Fibroblast of lung (primary cell): ENCODE measurements around the gene METRNL. TPM values are rescaled to one million over a fixed set of nuclear protein-coding genes. Genes with fewer than 3 reads are reported as not detected.

Experiments used
- DNase-seq, 2 donors: peaks; one replicate each; pipeline versions ENCODE4 v3.0.0 to v3.0.0-alpha.2; 2010; ENCODE audit warnings: low read depth in 2 of 2
- H2AFZ ChIP-seq: 2 replicates; pipeline ENCODE4 v1.5.1; 2012; ENCODE audit warnings: low read length, control low read depth, inconsistent platforms
- H3K27ac ChIP-seq: 2 replicates; pipeline ENCODE4 v1.5.1; 2011; ENCODE audit warnings: low read length, control low read depth; ENCODE audit not compliant: insufficient read depth
- H3K27me3 ChIP-seq: 2 replicates; pipeline ENCODE4 v1.5.1; 2011; ENCODE audit warnings: mild to moderate bottlenecking, low read length; ENCODE audit not compliant: control insufficient read depth, insufficient read depth
- H3K36me3 ChIP-seq: 2 replicates; pipeline ENCODE4 v1.5.1; 2011; ENCODE audit warnings: low read length; ENCODE audit not compliant: control insufficient read depth, insufficient read depth
- H3K4me1 ChIP-seq: 2 replicates; pipeline ENCODE4 v1.5.1; 2011; ENCODE audit warnings: low read length; ENCODE audit not compliant: control insufficient read depth, insufficient read depth; ENCODE audit errors: extremely low read depth
- H3K4me2 ChIP-seq: 2 replicates; pipeline ENCODE4 v1.5.1; 2011; ENCODE audit warnings: low read length, control low read depth; ENCODE audit not compliant: insufficient read depth; ENCODE audit errors: extremely low read depth
- H3K4me3 ChIP-seq, 4 experiments: fragments of 200-600 bp in 1 of 4; sonication (generic) in 1 of 4; replicated peaks in 1 of 4; 2 replicates each; pipeline ENCODE4 v1.5.1; 2011 to 2016; ENCODE audit warnings: low read length in 4 of 4, low read depth in 3 of 4, mild to moderate bottlenecking in 3 of 4, control low read depth in 2 of 4, inconsistent platforms in 1 of 4, mixed read lengths in 1 of 4; ENCODE audit not compliant: insufficient read depth in 1 of 4; ENCODE audit errors: control extremely low read depth in 1 of 4
- H3K79me2 ChIP-seq: 2 replicates; pipeline ENCODE4 v1.5.1; 2012; ENCODE audit warnings: mild to moderate bottlenecking, low read length, inconsistent platforms; ENCODE audit not compliant: control insufficient read depth, insufficient read depth
- H3K9ac ChIP-seq: 2 replicates; pipeline ENCODE4 v1.5.1; 2011; ENCODE audit warnings: mild to moderate bottlenecking, low read length, control low read depth; ENCODE audit not compliant: insufficient read depth
- H3K9me3 ChIP-seq: 2 replicates; pipeline ENCODE4 v1.5.1; 2012; ENCODE audit warnings: low read depth, low read length; ENCODE audit not compliant: control insufficient read depth, insufficient read depth
- H4K20me1 ChIP-seq: 2 replicates; pipeline ENCODE4 v1.5.1; 2011; ENCODE audit warnings: low read length; ENCODE audit not compliant: control insufficient read depth, insufficient read depth; ENCODE audit errors: extremely low read depth
- EZH2 ChIP-seq: IDR thresholded peaks from 2 replicates; pipeline ENCODE4 v1.5.1; 2012; ENCODE audit warnings: low read length, control low read depth, mild to moderate bottlenecking; ENCODE audit errors: missing control alignments
- polyA plus RNA-seq, 2 donors: library from polyadenylated mRNA; depleted of rRNA in 1 of 2; stranded (reverse) in 1 of 2; unstranded in 1 of 2; fragments of >200 nt; gene quantifications; 2 replicates each; pipeline ENCODE4 v1.2.1, GENCODE V29; 2011 to 2012; ENCODE audit warnings: missing spikeins in 1 of 2
- total RNA-seq: library from RNA; depleted of rRNA; stranded (reverse); fragments of >200 nt; gene quantifications from 2 replicates; pipeline ENCODE4 v1.2.1, GENCODE V29; 2014
- TF ChIP-seq, protein P1 (sequence below), 2 donors: IDR thresholded peaks in 1 of 2; conservative IDR thresholded peaks in 1 of 2; 1 replicate in 1 of 2; 2 replicates in 1 of 2; pipeline ENCODE4 v1.5.1; 2011 to 2012; ENCODE audit warnings: low read length in 2 of 2, control low read depth in 1 of 2, inconsistent platforms in 1 of 2, low read depth in 1 of 2, mild to moderate bottlenecking in 1 of 2

Gene METRNL
- total and polyA plus RNA-seq, 2 donors (not counting 1 experiment from before 2014, with no cell fraction given) = 27.0 to 120 TPM

DNA sequence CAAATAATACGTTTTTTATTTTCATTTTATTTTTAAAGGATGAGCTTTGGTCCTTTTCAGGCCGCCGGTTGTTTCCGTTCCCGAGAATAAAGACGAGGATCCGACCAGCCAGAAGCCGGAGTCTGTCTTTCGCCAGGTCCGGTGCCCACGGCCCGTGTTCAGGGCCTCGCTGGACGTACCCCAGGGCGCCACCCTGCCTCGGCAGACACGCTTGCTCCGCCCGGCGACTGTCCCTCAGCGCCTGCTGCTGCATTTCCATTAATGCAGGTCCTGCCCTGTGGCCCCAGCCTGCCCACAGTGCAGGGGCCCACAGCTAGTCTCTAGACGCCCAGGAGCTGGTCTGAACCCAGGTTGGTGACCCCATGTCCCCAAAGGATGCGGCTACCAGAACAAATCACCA, 15.6 kb downstream of the METRNL start:
- H3K36me3 ChIP-seq = peaks cover 30% of the 10 kb centered on the region

DNA sequence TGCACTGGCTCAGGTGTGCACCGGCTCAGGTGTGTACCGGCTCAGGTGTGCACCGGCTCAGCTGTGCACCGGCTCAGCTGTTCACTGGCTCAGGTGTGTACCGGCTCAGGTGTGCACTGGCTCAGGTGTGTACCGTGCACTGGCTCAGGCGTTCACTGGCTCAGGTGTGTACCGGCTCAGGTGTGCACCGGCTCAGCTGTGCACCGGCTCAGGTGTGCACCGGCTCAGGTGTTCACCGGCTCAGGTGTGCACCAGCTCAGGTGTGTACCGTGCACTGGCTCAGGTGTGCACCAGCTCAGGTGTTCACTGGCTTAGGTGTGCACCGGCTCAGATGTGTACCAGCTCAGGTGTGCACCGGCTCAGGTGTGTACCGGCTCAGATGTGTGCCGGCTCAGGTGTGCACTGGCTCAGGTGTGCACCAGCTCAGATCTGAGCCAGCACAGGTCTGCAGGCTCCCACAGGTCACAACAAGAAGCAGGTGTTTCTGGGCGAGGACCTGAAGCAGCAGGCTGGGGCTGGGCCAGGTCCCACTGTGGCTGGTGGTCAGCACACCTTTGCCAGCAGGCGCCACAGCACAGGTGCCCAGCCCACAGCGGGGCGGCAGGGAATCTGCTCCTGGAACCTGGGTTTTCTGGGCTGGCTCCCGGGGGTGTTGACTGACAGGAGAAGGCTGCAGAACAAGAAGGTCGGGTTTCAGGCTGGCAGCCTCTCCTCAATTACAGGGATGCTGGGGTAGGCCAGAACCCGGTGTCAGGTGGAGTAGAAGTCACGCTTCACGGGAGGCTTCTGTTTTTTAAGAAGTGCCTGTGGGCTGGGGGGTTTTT, 17.2 kb downstream of the METRNL start:
- Histone ChIP-seq H3K9ac (no peak overlapping the region), H3K79me2 (peaks cover 14% of the 10 kb centered on the region), H3K27ac (no peak overlapping the region), H3K27me3 (no peaks in the 10 kb centered on the region), H3K36me3 (peaks cover 30% of the 10 kb centered on the region), H3K4me1 (peaks cover 8% of the 10 kb centered on the region), H2AFZ (no peak overlapping the region), H4K20me1 (no peaks in the 10 kb centered on the region), H3K4me3 (no peak overlapping the region), H3K4me2 (no peak overlapping the region), H3K9me3 (no peaks in the 10 kb centered on the region)
- no peak for TF ChIP-seq EZH2
- TF ChIP-seq, protein P1, sequence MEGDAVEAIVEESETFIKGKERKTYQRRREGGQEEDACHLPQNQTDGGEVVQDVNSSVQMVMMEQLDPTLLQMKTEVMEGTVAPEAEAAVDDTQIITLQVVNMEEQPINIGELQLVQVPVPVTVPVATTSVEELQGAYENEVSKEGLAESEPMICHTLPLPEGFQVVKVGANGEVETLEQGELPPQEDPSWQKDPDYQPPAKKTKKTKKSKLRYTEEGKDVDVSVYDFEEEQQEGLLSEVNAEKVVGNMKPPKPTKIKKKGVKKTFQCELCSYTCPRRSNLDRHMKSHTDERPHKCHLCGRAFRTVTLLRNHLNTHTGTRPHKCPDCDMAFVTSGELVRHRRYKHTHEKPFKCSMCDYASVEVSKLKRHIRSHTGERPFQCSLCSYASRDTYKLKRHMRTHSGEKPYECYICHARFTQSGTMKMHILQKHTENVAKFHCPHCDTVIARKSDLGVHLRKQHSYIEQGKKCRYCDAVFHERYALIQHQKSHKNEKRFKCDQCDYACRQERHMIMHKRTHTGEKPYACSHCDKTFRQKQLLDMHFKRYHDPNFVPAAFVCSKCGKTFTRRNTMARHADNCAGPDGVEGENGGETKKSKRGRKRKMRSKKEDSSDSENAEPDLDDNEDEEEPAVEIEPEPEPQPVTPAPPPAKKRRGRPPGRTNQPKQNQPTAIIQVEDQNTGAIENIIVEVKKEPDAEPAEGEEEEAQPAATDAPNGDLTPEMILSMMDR (conservative IDR thresholded peaks at IDR 0.05 in 1 of 2, IDR thresholded peaks at IDR 0.05 in 1 of 2; ENCODE audit: low read depth in 1 of 2, low read length in 2 of 2) = no peak
- no peak for DNase-seq

More for the DNA sequence above, 15.6 kb downstream of the METRNL start:
- H3K4me3 ChIP-seq = no peak overlapping the region
- no peak overlapping the region for H3K4me2 ChIP-seq
- no peaks in the 10 kb centered on the region for H3K9me3 ChIP-seq
- no peak for DNase-seq
- H3K27ac ChIP-seq = no peak overlapping the region
- H3K4me1 ChIP-seq = peaks cover 8% of the 10 kb centered on the region
- H2AFZ ChIP-seq = no peak overlapping the region
- no peaks in the 10 kb centered on the region for H4K20me1 ChIP-seq
- H3K27me3 ChIP-seq = no peaks in the 10 kb centered on the region
- TF ChIP-seq, protein P1 (conservative IDR thresholded peaks at IDR 0.05 in 1 of 2, IDR thresholded peaks at IDR 0.05 in 1 of 2; ENCODE audit: low read depth in 1 of 2, low read length in 2 of 2) = no peak
- no peak for TF ChIP-seq EZH2
- H3K9ac ChIP-seq = no peak overlapping the region
- peaks cover 27% of the 10 kb centered on the region for H3K79me2 ChIP-seq

DNA sequence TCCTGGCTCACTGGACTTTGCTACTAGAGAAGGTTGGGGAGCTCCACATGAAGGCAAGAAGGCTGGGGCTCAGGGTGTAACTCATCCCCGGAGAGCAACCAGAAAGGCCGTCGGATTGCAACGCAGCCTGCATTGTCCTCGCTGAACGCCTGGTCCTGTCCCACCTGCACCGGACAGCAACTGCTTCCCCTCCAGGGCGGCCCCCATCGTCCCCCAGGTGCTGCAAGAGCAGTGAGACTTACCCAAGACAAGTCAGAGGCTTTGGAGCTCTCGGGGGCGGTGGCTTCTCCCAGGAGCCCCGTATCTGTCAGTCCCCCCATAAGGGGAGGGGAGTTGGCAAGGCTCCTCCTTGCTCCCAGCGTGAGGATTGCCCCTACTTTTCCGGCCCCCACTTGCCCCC, 18.4 kb downstream of the METRNL start:
- TF ChIP-seq, protein P1 (conservative IDR thresholded peaks at IDR 0.05 in 1 of 2, IDR thresholded peaks at IDR 0.05 in 1 of 2; ENCODE audit: low read depth in 1 of 2, low read length in 2 of 2) = no peak
- TF ChIP-seq EZH2 = no peak
- no peak overlapping the region for H2AFZ ChIP-seq
- H3K36me3 ChIP-seq = peaks cover 30% of the 10 kb centered on the region
- DNase-seq = no peak
- H3K9ac ChIP-seq = no peak overlapping the region
- no peak overlapping the region for H3K4me2 ChIP-seq
- H3K4me1 ChIP-seq = peaks cover 8% of the 10 kb centered on the region
- no peaks in the 10 kb centered on the region for H3K27me3 ChIP-seq
- no peaks in the 10 kb centered on the region for H4K20me1 ChIP-seq
- peaks cover 5% of the 10 kb centered on the region for H3K79me2 ChIP-seq
- H3K4me3 ChIP-seq = no peak overlapping the region
- H3K9me3 ChIP-seq = no peaks in the 10 kb centered on the region
- no peak overlapping the region for H3K27ac ChIP-seq
